T-helper 1 cell treated with Interleukin-12 subunit alpha and Interleukin-12 subunit beta and Interleukin-4 antibody, amounts not matched to agents 30 μg/mL and 1 μg/mL, for 36 hours (primary cell): ENCODE results near the gene EME1.
"Not testable (repeated sequence)": the region's sequence is repeated elsewhere in the genome, so short reads cannot be mapped to it uniquely, and the experiment has no call there.

Experiments used
- H3K27ac Mint-ChIP-seq: one replicate; pipeline ENCODE4 v1.8.0; 2021; ENCODE audit warnings: mild to moderate bottlenecking, mixed read lengths
- H3K27me3 Mint-ChIP-seq: one replicate; pipeline ENCODE4 v1.8.0; 2021; ENCODE audit warnings: low read depth, mixed read lengths
- H3K36me3 Mint-ChIP-seq: one replicate; pipeline ENCODE4 v1.8.0; 2021; ENCODE audit warnings: low read depth, mixed read lengths
- H3K4me1 Mint-ChIP-seq: one replicate; pipeline ENCODE4 v1.8.0; 2021; ENCODE audit warnings: low read depth, mixed read lengths
- H3K4me3 Mint-ChIP-seq: one replicate; pipeline ENCODE4 v1.8.0; 2021; ENCODE audit warnings: mild to moderate bottlenecking, moderate library complexity, mixed read lengths
- H3K9me3 Mint-ChIP-seq: one replicate; pipeline ENCODE4 v1.8.0; 2021; ENCODE audit warnings: mixed read lengths

EME1 gene

DNA sequence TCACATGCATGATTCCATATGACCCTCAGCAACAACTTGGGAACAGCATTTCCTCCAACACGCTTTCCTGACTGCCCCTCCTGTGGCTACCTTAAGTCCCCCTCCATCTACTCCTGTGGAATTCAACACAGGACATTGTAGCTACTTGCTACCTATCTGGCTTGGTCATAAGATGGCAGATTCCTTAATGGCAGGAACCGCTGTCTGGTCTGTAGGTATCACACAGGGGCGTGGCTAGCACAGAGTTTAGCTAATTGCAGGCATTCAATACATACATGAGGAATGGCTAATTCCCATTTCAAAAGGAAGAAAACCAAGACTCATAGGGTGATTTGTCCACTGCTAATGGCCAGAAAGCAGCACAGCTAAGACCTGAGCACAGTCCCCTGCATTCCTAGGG lies 15.7 kb downstream of the EME1 start:
- no peaks in the 10 kb centered on the region for H3K9me3 Mint-ChIP-seq
- no peak overlapping the region for H3K4me3 Mint-ChIP-seq
- no peaks in the 10 kb centered on the region for H3K27me3 Mint-ChIP-seq
- H3K36me3 Mint-ChIP-seq, result peaks cover 72% of the 10 kb centered on the region
- no peak overlapping the region for H3K27ac Mint-ChIP-seq
- H3K4me1 Mint-ChIP-seq, result peaks cover 6% of the 10 kb centered on the region

- Mint-ChIP-seq H3K9me3 (no peaks in the 10 kb centered on the region), H3K36me3 (peaks cover 72% of the 10 kb centered on the region)
Measured at GRCh38 chr17:50389534-50389933, 16.5 kb downstream of the EME1 start.

GRCh38 chr17:50392621-50393020 lies 19.6 kb downstream of the EME1 start:
- H3K27me3 Mint-ChIP-seq, result no peaks in the 10 kb centered on the region
- peaks cover 58% of the 10 kb centered on the region for H3K36me3 Mint-ChIP-seq
- no peak overlapping the region for H3K4me3 Mint-ChIP-seq
- H3K4me1 Mint-ChIP-seq, result peaks cover 25% of the 10 kb centered on the region
- no peak overlapping the region for H3K27ac Mint-ChIP-seq
- H3K9me3 Mint-ChIP-seq, result no peaks in the 10 kb centered on the region

More at GRCh38 chr17:50389534-50389933, 16.5 kb downstream of the EME1 start:
- Mint-ChIP-seq H3K4me1 (peaks cover 9% of the 10 kb centered on the region), H3K4me3 (no peak overlapping the region), H3K27me3 (no peaks in the 10 kb centered on the region), H3K27ac (no peak overlapping the region)

GRCh38 chr17:50393700-50394099 lies 20.7 kb downstream of the EME1 start:
- H3K4me3 Mint-ChIP-seq, result no peak overlapping the region
- no peaks in the 10 kb centered on the region for H3K9me3 Mint-ChIP-seq
- H3K36me3 Mint-ChIP-seq, result peaks cover 47% of the 10 kb centered on the region
- no peaks in the 10 kb centered on the region for H3K27me3 Mint-ChIP-seq
- peaks cover 25% of the 10 kb centered on the region for H3K4me1 Mint-ChIP-seq
- no peak overlapping the region for H3K27ac Mint-ChIP-seq

DNA sequence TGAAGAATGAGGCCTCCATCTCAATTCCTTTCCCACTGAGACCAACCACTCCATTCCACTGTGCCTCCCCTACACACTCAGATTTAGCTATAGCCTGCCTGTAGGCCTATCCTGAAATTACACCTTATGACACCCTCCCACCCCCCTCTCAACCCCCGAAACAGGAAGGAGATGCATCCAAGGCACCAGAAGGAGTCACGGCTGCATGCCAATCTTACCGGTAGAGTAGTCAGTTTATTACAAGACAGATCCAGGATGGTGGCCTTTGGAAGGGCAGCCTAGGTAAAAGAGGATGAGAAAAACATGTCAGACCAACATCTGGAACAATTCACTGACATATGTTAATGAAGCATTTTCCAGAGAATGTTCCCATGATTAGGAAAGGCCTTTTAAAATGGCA lies 21.7 kb downstream of the EME1 start:
- Mint-ChIP-seq H3K27me3 (no peaks in the 10 kb centered on the region), H3K9me3 (no peaks in the 10 kb centered on the region), H3K4me1 (peaks cover 24% of the 10 kb centered on the region), H3K36me3 (peaks cover 41% of the 10 kb centered on the region), H3K4me3 (peak overlapping the region; percentile 97), H3K27ac (peak overlapping the region; percentile 26)

GRCh38 chr17:50396261-50397110 lies 23.5 kb downstream of the EME1 start:
- peaks cover 24% of the 10 kb centered on the region for H3K4me1 Mint-ChIP-seq
- no peaks in the 10 kb centered on the region for H3K27me3 Mint-ChIP-seq
- H3K36me3 Mint-ChIP-seq, result peaks cover 36% of the 10 kb centered on the region
- H3K27ac Mint-ChIP-seq, result peak overlapping the region; percentile 88
- no peaks in the 10 kb centered on the region for H3K9me3 Mint-ChIP-seq
- peak overlapping the region; percentile 97 for H3K4me3 Mint-ChIP-seq

DNA sequence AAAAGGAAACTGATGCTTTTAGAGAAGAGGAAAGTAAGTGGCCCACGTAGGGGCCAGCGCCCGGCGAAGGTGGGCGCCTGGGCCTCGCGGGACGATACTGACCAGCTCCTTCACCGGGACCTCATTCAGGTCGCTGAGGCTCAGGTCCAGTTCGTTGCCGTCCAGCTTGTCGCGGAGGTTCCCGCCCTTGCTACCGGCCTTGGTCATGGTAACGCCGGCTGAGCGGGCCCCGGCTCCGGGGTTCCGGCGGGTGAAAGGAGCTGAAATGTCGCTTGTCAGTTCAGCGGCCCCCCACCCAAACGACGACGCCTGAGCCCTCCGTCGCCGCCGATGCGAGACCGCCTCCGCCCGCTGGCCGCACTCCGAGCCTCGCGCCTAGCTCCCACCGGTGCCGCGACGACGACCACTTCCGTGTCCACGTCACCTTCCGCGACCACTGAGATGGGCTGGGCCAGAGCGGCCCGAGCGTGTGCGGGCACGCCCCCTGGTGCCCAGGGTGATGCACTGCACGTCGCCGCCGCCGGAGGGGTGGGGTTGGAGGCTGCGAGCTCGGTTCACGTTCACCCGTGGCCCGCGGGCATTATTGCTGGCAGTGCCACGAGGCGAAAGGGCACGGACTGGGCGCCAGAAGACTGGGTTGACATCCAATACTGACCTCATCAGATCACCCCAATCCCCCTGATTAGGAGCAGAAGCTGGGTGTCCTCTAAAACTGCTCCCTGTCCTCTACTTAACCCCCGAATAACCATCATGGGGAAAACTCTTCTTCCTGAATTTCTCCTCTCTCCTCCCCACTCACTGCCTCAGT lies 24.3 kb downstream of the EME1 start, which contains the start of gene LRRC59:
TSS of gene LRRC59 (minus strand) at position 413 of the 808 bp plus-strand sequence. CDS start at position 207, 206 bp downstream.
- peaks cover 24% of the 10 kb centered on the region for H3K4me1 Mint-ChIP-seq
- no peaks in the 10 kb centered on the region for H3K27me3 Mint-ChIP-seq
- H3K27ac Mint-ChIP-seq, result peak within 1 kb of the TSS; percentile 88
- no peaks in the 10 kb centered on the region for H3K9me3 Mint-ChIP-seq
- peaks cover 28% of the 10 kb centered on the region for H3K36me3 Mint-ChIP-seq
- peak within 1 kb of the TSS; percentile 97 for H3K4me3 Mint-ChIP-seq

DNA sequence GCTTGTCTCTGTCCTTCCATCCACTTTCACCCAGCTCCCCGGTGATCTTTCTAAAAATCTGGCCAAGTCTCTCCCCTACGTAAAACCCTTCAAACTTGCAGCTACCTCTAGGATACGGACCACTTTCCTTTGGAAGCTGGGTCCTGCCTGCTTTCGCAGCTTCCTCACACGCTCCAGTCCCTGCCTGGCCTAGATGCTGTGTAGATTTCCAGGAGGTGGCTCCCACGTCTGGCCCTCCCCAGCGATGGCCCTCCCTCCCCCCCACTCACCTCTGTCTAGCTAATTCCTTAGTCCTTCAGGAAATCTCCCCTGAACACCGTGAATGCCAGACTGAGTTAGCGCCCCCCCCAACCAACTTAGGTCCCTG lies 24.9 kb downstream of the EME1 start:
- H3K27ac Mint-ChIP-seq, result peak overlapping the region; percentile 86
- H3K4me3 Mint-ChIP-seq, result peak overlapping the region; percentile 97
- peaks cover 24% of the 10 kb centered on the region for H3K4me1 Mint-ChIP-seq
- H3K9me3 Mint-ChIP-seq, result no peaks in the 10 kb centered on the region
- no peaks in the 10 kb centered on the region for H3K27me3 Mint-ChIP-seq
- peaks cover 22% of the 10 kb centered on the region for H3K36me3 Mint-ChIP-seq

- H3K27me3 Mint-ChIP-seq, H3K4me3 Mint-ChIP-seq, H3K27ac Mint-ChIP-seq, H3K9me3 Mint-ChIP-seq: not testable (repeated sequence)
- H3K4me1 Mint-ChIP-seq, result peaks cover 24% of the 10 kb centered on the region
- H3K36me3 Mint-ChIP-seq, result peaks cover 15% of the 10 kb centered on the region
Measured at GRCh38 chr17:50398672-50399071, 25.6 kb downstream of the EME1 start.

GRCh38 chr17:50399591-50399990 lies 26.6 kb downstream of the EME1 start:
- H3K4me3 Mint-ChIP-seq, H3K27me3 Mint-ChIP-seq, H3K27ac Mint-ChIP-seq, H3K36me3 Mint-ChIP-seq, H3K9me3 Mint-ChIP-seq: not testable (repeated sequence)
- peaks cover 20% of the 10 kb centered on the region for H3K4me1 Mint-ChIP-seq

DNA sequence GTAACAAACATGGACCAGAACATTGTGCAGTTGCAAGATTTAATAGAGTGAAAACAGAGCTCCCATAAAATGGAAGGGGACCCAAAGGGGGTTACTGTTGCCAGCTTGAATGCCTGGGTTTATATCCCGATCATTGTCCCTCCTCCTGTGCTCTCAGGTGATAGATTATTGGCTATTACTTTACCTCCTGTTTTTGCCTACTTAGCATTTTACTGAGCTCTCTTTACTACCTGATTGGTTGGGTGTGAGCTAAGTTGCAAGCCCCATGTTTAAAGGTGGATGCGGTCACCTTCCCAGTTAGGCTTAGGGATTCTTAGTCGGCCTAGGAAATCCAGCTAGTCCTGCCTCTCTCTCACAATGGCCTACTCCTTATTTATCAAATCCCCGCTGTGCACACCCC lies 32.3 kb downstream of the EME1 start:
- not testable (repeated sequence) for H3K36me3 Mint-ChIP-seq, H3K9me3 Mint-ChIP-seq, H3K4me3 Mint-ChIP-seq, H3K4me1 Mint-ChIP-seq, H3K27ac Mint-ChIP-seq
- H3K27me3 Mint-ChIP-seq, result peaks cover 19% of the 10 kb centered on the region

DNA sequence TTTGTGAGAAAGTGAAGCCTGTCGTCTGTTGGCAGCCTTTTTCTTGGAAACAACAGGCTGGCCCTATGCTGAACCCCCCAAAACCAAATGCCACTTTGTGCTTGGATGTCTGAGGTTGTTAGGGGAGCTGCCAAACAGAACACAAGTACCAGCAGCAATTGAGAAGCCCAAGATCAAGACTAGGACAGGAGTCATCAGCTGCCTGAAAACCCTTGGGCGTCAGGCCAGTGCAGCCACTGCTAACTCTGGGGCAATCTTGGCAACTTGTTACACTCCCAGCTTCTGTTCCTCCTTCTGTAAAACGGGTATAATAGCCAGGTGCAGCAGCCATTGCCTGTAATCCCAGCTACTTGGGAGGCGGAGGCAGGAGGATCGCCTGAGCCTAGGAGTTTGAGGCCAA lies 33.5 kb downstream of the EME1 start:
- no peak overlapping the region for H3K27ac Mint-ChIP-seq

GRCh38 chr17:50407921-50408320 lies 34.9 kb downstream of the EME1 start:
- H3K36me3 Mint-ChIP-seq, result no peaks in the 10 kb centered on the region
- no peaks in the 10 kb centered on the region for H3K4me1 Mint-ChIP-seq
- H3K4me3 Mint-ChIP-seq, result no peak overlapping the region
- peaks cover 27% of the 10 kb centered on the region for H3K27me3 Mint-ChIP-seq
- H3K9me3 Mint-ChIP-seq, result no peaks in the 10 kb centered on the region
- H3K27ac Mint-ChIP-seq, result no peak overlapping the region

More for the DNA sequence above, 33.5 kb downstream of the EME1 start:
- no peaks in the 10 kb centered on the region for H3K9me3 Mint-ChIP-seq
- no peak overlapping the region for H3K4me3 Mint-ChIP-seq
- peaks cover 21% of the 10 kb centered on the region for H3K27me3 Mint-ChIP-seq
- no peaks in the 10 kb centered on the region for H3K4me1 Mint-ChIP-seq
- no peaks in the 10 kb centered on the region for H3K36me3 Mint-ChIP-seq

- Mint-ChIP-seq H3K36me3 (no peaks in the 10 kb centered on the region), H3K27ac (no peak overlapping the region), H3K9me3 (no peaks in the 10 kb centered on the region), H3K4me3 (no peak overlapping the region), H3K27me3 (peaks cover 19% of the 10 kb centered on the region), H3K4me1 (no peaks in the 10 kb centered on the region)
Measured at GRCh38 chr17:50412188-50412732, 39.2 kb downstream of the EME1 start.
